PC-3 (cell line): ENCODE results near the gene ORC4. TPM values are rescaled to one million over a fixed set of nuclear protein-coding genes. Genes with fewer than 3 reads are reported as not detected.
A peak's percentile ranks its signal among the peaks of the same experiment; 100 is the strongest.

Experiments
- ATAC-seq: fragments of 200-7000 bp; cut with Tn5 transposase; 2 replicates; pipeline ENCODE4 v1.9.1; 2020; ENCODE audit warnings: mild to moderate bottlenecking, moderate library complexity
- BruUV-seq: library from RNA; stranded (reverse); fragments of 400-500 nt; replicated peaks from 2 replicates; lab custom pipeline; 2021; lab: Mats Ljungman, UMichigan
- CTCF ChIA-PET: fragments of 300-600 bp; sonication (Branson Sonifier 250); formaldehyde crosslinking; loops from one replicate; lab custom pipeline; 2022; ENCODE audit warnings: antibody characterized with exemption; lab: Charles Lee
- POLR2A ChIA-PET: fragments of 300-600 bp; sonication (Branson Sonifier 250); formaldehyde crosslinking; loops from one replicate; lab custom pipeline; 2022; ENCODE audit warnings: antibody characterized with exemption; ENCODE audit not compliant: unreplicated experiment; lab: Charles Lee
- DNase-seq: peaks from one replicate; pipeline ENCODE4 v3.0.0-alpha.2; 2015
- H2AFZ ChIP-seq: fragments of 300-600 bp; sonication (generic); 2 replicates; pipeline ENCODE4 v1.6.0; 2016; ENCODE audit warnings: antibody characterized with exemption, low read length
- H3F3A ChIP-seq: fragments of 300-600 bp; sonication (generic); one replicate; pipeline ENCODE4 v1.6.0; 2017; ENCODE audit warnings: antibody characterized with exemption, low read length, control low read depth, mild to moderate bottlenecking; ENCODE audit not compliant: unreplicated experiment
- H3K27ac ChIP-seq: fragments of 300-600 bp; sonication (generic); 2 replicates; pipeline ENCODE4 v1.5.1; 2016; ENCODE audit warnings: mild to moderate bottlenecking, low read length
- H3K27me3 ChIP-seq: fragments of 300-600 bp; sonication (generic); 2 replicates; pipeline ENCODE4 v1.6.1; 2016; ENCODE audit warnings: low read length, mixed read lengths
- H3K36me3 ChIP-seq: fragments of 300-600 bp; sonication (generic); 2 replicates; pipeline ENCODE4 v1.6.1; 2016; ENCODE audit warnings: low read depth, mixed run types, low read length, mixed read lengths
- H3K4me1 ChIP-seq: fragments of 300-600 bp; sonication (generic); 2 replicates; pipeline ENCODE4 v1.5.1; 2016; ENCODE audit warnings: low read length; ENCODE audit not compliant: insufficient read depth
- H3K4me2 ChIP-seq: fragments of 300-600 bp; sonication (generic); 2 replicates; pipeline ENCODE4 v1.6.0; 2016; ENCODE audit warnings: low read length
- H3K4me3 ChIP-seq: fragments of 300-600 bp; sonication (generic); 2 replicates; pipeline ENCODE4 v1.5.1; 2016; ENCODE audit warnings: mild to moderate bottlenecking, low read length, mixed read lengths
- H3K79me2 ChIP-seq: fragments of 300-600 bp; sonication (generic); 2 replicates; pipeline ENCODE4 v1.6.1; 2017; ENCODE audit warnings: low read length, mixed read lengths
- H3K9ac ChIP-seq: fragments of 300-600 bp; sonication (generic); 2 replicates; pipeline ENCODE4 v1.6.0; 2016; ENCODE audit warnings: mild to moderate bottlenecking, low read length
- H3K9me2 ChIP-seq: fragments of 300-600 bp; sonication (generic); replicated peaks from 2 replicates; pipeline ENCODE4 v1.6.1; 2016; ENCODE audit warnings: mixed run types, low read length, mixed read lengths
- H3K9me3 ChIP-seq: fragments of 300-600 bp; sonication (generic); 2 replicates; pipeline ENCODE4 v1.6.1; 2016; ENCODE audit warnings: low read length, mixed read lengths
- H4K20me1 ChIP-seq: fragments of 300-600 bp; sonication (generic); 2 replicates; pipeline ENCODE4 v1.6.1; 2016; ENCODE audit warnings: low read length, mixed read lengths
- EZH2 ChIP-seq: fragments of 300-600 bp; sonication (generic); IDR thresholded peaks from one replicate; pipeline ENCODE4 v1.6.1; 2017; ENCODE audit warnings: antibody characterized with exemption, mild to moderate bottlenecking, low read length; ENCODE audit not compliant: unreplicated experiment
- EZH2phosphoT487 ChIP-seq: fragments of 300-600 bp; sonication (generic); IDR thresholded peaks from 2 replicates; pipeline ENCODE4 v1.6.1; 2018; ENCODE audit warnings: mild to moderate bottlenecking, antibody characterized with exemption, low read length, borderline replicate concordance
- intact Hi-C: fragments of 100-400 bp; cut with micrococcal nuclease; formaldehyde crosslinking; loops from 2 replicates; pipeline ENCODE4 v1.9.0; 2023
- total RNA-seq: library from RNA; depleted of rRNA; stranded (reverse); fragments of >200 nt; gene quantifications from 2 replicates; pipeline ENCODE4 v1.2.3, GENCODE V29; 2014
- TF ChIP-seq, protein P1 (sequence below): fragments of 300-600 bp; sonication (generic); conservative IDR thresholded peaks from 2 replicates; pipeline ENCODE4 v1.5.1; 2017; ENCODE audit warnings: antibody characterized with exemption, low read depth, mild to moderate bottlenecking, low read length

ORC4 gene
- total RNA-seq, 1 experiment from 2014 or later = 65.9 TPM

DNA sequence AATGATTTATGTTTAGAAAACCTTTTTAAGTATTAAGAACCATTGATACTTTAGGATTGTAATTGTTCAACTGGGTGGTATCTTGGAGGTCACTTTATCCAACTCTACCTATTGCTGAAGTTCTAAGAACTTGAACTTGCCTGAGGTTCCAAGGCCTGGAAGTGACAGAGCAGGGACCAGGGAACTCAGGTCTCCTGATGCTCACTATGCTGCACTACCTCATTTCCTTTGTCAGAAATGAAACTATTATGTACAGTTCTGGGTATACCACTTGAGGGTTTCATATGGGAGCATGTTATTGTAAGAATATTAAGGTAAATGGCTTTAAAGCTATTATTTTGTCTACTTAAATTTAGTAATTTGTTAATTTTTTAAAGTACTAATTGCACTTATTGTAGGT is 3.3 kb upstream of the ORC4 start:
- DNase-seq (no peak), ATAC-seq (no peak)
- ChIA-PET CTCF (no interaction called here), POLR2A (no interaction called here)
- no peak overlapping the region for H2AFZ ChIP-seq
- TF ChIP-seq EZH2phosphoT487 = no peak
- TF ChIP-seq, protein P1, sequence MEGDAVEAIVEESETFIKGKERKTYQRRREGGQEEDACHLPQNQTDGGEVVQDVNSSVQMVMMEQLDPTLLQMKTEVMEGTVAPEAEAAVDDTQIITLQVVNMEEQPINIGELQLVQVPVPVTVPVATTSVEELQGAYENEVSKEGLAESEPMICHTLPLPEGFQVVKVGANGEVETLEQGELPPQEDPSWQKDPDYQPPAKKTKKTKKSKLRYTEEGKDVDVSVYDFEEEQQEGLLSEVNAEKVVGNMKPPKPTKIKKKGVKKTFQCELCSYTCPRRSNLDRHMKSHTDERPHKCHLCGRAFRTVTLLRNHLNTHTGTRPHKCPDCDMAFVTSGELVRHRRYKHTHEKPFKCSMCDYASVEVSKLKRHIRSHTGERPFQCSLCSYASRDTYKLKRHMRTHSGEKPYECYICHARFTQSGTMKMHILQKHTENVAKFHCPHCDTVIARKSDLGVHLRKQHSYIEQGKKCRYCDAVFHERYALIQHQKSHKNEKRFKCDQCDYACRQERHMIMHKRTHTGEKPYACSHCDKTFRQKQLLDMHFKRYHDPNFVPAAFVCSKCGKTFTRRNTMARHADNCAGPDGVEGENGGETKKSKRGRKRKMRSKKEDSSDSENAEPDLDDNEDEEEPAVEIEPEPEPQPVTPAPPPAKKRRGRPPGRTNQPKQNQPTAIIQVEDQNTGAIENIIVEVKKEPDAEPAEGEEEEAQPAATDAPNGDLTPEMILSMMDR = no peak
- TF ChIP-seq EZH2 = no peak
- no peaks in the 10 kb centered on the region for H3K36me3 ChIP-seq
- H3K27ac ChIP-seq = no peak overlapping the region
- H3K9me2 ChIP-seq = no peaks in the 10 kb centered on the region
- peaks cover 76% of the 10 kb centered on the region for H3K79me2 ChIP-seq
- no peaks in the 10 kb centered on the region for H3F3A ChIP-seq
- peaks cover 12% of the 10 kb centered on the region for H4K20me1 ChIP-seq
- peaks cover 17% of the 10 kb centered on the region; the same call in 1 of the 2 replicates for H3K4me1 ChIP-seq
- no TSS peak for BruUV-seq
- H3K4me2 ChIP-seq = peak overlapping the region; percentile 98
- intact Hi-C loops = loop anchor here (5.0 kb wide), 2 partner anchors 177 to 623 kb away; partner anchors contain the start of gene ACVR2A
- H3K4me3 ChIP-seq = 0 out of 2 replicates have a peak overlapping the region, but pooled peaks have one; percentile 18
- H3K27me3 ChIP-seq = no peaks in the 10 kb centered on the region
- no peak overlapping the region for H3K9ac ChIP-seq
- no peaks in the 10 kb centered on the region for H3K9me3 ChIP-seq

DNA sequence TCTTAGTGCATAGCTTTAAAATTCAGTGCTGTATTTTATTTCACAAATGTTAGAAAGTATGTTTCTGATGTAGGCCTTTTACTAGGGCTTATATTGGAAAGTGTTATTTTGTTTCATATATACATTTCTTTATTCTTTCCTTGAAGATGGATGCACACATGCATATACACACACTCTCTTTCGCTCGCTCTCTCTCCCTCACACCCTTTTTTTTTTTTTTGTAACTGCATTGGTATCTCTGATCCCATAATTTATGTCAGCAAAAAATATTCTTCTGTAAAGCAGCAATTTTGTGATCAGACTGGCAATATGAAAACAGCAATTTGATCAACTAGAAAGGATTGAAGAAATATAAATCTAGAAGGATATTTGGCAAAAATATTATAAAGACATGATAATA is 2.3 kb upstream of the ORC4 start:
- Histone ChIP-seq H3K9me3 (no peaks in the 10 kb centered on the region), H3K4me1 (peaks cover 22% of the 10 kb centered on the region; the same call in 1 of the 2 replicates), H3K36me3 (no peaks in the 10 kb centered on the region), H3K79me2 (peaks cover 81% of the 10 kb centered on the region), H3K4me3 (peak overlapping the region; percentile 99), H2AFZ (no peak overlapping the region), H3K4me2 (peak overlapping the region; percentile 98), H4K20me1 (peaks cover 22% of the 10 kb centered on the region), H3F3A (no peaks in the 10 kb centered on the region), H3K27ac (no peak overlapping the region), H3K9ac (peak overlapping the region; percentile 91; the same call in 1 of the 2 replicates), H3K9me2 (no peaks in the 10 kb centered on the region), H3K27me3 (no peaks in the 10 kb centered on the region)
- POLR2A ChIA-PET = no interaction called here
- TF ChIP-seq EZH2phosphoT487 = no peak
- no TSS peak for BruUV-seq
- intact Hi-C loops = loop anchor here (5.0 kb wide), 2 partner anchors 176 to 624 kb away; partner anchors contain the start of gene ACVR2A
- CTCF ChIA-PET = no interaction called here
- DNase-seq (no peak), ATAC-seq (no peak)

DNA sequence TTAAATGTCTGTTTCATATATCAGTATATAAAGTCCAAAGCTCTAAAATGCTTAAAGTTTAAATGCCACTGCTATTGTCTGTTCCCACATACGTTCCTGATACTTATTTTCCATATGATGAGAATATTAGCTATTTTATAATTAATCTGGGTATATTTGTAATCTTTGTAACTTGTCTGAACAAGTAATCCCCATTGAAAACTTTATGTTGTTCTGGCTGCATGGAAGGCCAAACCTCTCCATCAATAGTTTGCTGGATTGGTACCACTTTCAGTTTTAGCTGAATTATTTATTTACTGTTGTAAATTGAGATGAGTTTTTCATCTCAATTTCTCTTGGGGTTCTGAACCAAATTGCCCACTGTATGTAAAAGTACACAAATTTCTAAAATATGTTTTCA is 1.8 kb upstream of the ORC4 start:
- H3K27me3 ChIP-seq = no peaks in the 10 kb centered on the region
- CTCF ChIA-PET = interaction anchor here (0.7 kb wide), 1 partner anchor 176 kb away, joined by 6 read pairs; no protein-coding TSS in a partner anchor
- TF ChIP-seq, protein P1 = no peak
- no peak for TF ChIP-seq EZH2phosphoT487
- no peak for TF ChIP-seq EZH2
- peak overlapping the region; percentile 91 for H3K9ac ChIP-seq
- no peak overlapping the region for H2AFZ ChIP-seq
- POLR2A ChIA-PET = no interaction called here
- ATAC-seq (no peak), DNase-seq (no peak)
- H3F3A ChIP-seq = no peaks in the 10 kb centered on the region
- H3K4me1 ChIP-seq = peaks cover 25% of the 10 kb centered on the region; the same call in 1 of the 2 replicates
- H3K9me3 ChIP-seq = no peaks in the 10 kb centered on the region
- H3K27ac ChIP-seq = no peak overlapping the region
- intact Hi-C loops = loop anchor here (5.0 kb wide), 2 partner anchors 175 to 625 kb away; partner anchors contain the start of gene ACVR2A
- H3K79me2 ChIP-seq = peaks cover 81% of the 10 kb centered on the region
- no peaks in the 10 kb centered on the region for H3K9me2 ChIP-seq
- peaks cover 24% of the 10 kb centered on the region for H4K20me1 ChIP-seq
- no peaks in the 10 kb centered on the region for H3K36me3 ChIP-seq
- H3K4me3 ChIP-seq = peak overlapping the region; percentile 99
- no TSS peak for BruUV-seq
- peak overlapping the region; percentile 98 for H3K4me2 ChIP-seq
